OCI-LY3 (cell line): ENCODE results near the gene ZGRF1.

Experiments used
- H2AFZ ChIP-seq: fragments of 200-600, 300-600 bp; shearing (Covaris generic); 2 replicates; pipeline ENCODE4 v1.6.0; 2014; ENCODE audit warnings: antibody characterized with exemption, low read depth, low read length
- H3K27ac ChIP-seq: fragments of 200-600, 300-600 bp; sonication (generic); 2 replicates; pipeline ENCODE4 v1.5.1; 2014; ENCODE audit warnings: mild to moderate bottlenecking, low read length, moderate library complexity, mixed read lengths
- H3K27me3 ChIP-seq: fragments of 200-600, 300-600 bp; sonication (generic); 2 replicates; pipeline ENCODE4 v1.6.1; 2014; ENCODE audit warnings: low read depth, low read length, mixed read lengths
- H3K36me3 ChIP-seq: fragments of 200-600, 300-600 bp; sonication (generic); replicated peaks from 2 replicates; pipeline ENCODE3; 2014; ENCODE audit warnings: low read depth, low read length, mixed read lengths
- H3K4me1 ChIP-seq: fragments of 300-600, 200-600 bp; sonication (generic); 2 replicates; pipeline ENCODE4 v1.6.1; 2014; ENCODE audit warnings: low read length, mixed read lengths
- H3K4me2 ChIP-seq: fragments of 200-600, 300-600 bp; sonication (generic); 2 replicates; pipeline ENCODE4 v1.6.1; 2014; ENCODE audit warnings: low read length, mixed read lengths
- H3K4me3 ChIP-seq: fragments of 300-600, 200-600 bp; sonication (generic); 2 replicates; pipeline ENCODE4 v1.5.1; 2014; ENCODE audit warnings: antibody characterized with exemption, mild to moderate bottlenecking, low read length, moderate library complexity
- H3K79me2 ChIP-seq: fragments of 300-600, 200-600 bp; shearing (Covaris generic); 2 replicates; pipeline ENCODE4 v1.6.1; 2014; ENCODE audit warnings: mild to moderate bottlenecking, low read length, mixed read lengths
- H3K9ac ChIP-seq: fragments of 300-600, 200-600 bp; shearing (Covaris generic); 2 replicates; pipeline ENCODE4 v1.6.0; 2014; ENCODE audit warnings: mild to moderate bottlenecking, low read length, moderate library complexity
- H3K9me3 ChIP-seq: fragments of 200-600, 300-600 bp; shearing (Covaris generic); 2 replicates; pipeline ENCODE4 v1.6.1; 2014; ENCODE audit warnings: low read length, mixed read lengths; ENCODE audit not compliant: insufficient read depth
- H4K20me1 ChIP-seq: fragments of 200-600, 300-600 bp; sonication (generic); 2 replicates; pipeline ENCODE4 v1.6.1; 2016; ENCODE audit warnings: low read length, mixed read lengths; ENCODE audit not compliant: insufficient read depth
- EZH2phosphoT487 ChIP-seq: fragments of 200-600 bp; shearing (Covaris generic); IDR thresholded peaks from 2 replicates; pipeline ENCODE4 v1.6.1; 2018; ENCODE audit warnings: antibody characterized with exemption, mixed run types, low read depth
- TF ChIP-seq, protein P1 (sequence below): fragments of 200-600, 300-600 bp; sonication (generic); IDR thresholded peaks from 2 replicates; pipeline ENCODE4 v1.5.1; 2014; ENCODE audit warnings: antibody characterized with exemption, low read length, low read depth

ZGRF1 gene

DNA sequence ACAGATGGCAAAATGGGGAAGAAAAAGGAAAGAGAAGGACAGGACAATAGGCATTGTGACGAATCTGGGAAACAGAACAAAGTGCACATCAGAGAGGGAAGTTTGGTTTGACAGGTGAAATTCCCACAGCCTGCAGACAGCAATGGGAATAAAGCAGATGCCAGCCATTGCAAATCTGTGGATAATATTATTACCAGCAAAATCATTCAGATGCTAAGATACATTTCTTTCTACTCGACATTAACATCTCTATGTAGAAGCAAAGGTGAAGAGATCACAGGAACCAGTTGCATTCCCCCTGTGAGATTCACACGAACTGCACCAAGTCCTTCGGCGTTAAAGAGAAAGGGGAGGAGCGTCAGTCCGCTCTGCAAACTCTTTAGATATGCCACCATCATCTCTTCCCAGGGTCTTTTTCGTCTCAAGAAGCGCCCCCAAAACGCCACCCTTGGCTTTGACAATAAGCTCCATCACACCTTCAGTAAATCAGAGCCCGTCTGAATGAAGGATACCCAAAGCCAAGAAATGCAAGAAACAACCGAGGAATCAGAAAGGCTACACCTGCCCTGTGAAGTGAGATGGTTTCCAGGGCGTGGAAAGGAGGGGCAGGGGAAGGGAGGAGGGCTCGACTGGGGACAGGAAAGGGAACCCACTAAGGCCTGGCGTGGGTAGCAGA is 122.6 kb downstream of the ZGRF1 start:
- Histone ChIP-seq H3K27ac (no peak overlapping the region), H2AFZ (0 out of 2 replicates have a peak overlapping the region, but pooled peaks have one; percentile 34), H3K4me3 (peak overlapping the region; percentile 95), H3K36me3 (no peaks in the 10 kb centered on the region), H3K4me2 (peak overlapping the region; percentile 95), H3K9ac (no peak overlapping the region), H3K9me3 (no peaks in the 10 kb centered on the region), H3K79me2 (no peaks in the 10 kb centered on the region), H3K27me3 (peaks cover 50% of the 10 kb centered on the region), H4K20me1 (no peaks in the 10 kb centered on the region), H3K4me1 (peaks cover 21% of the 10 kb centered on the region)
- TF ChIP-seq EZH2phosphoT487: no peak
- TF ChIP-seq, protein P1, sequence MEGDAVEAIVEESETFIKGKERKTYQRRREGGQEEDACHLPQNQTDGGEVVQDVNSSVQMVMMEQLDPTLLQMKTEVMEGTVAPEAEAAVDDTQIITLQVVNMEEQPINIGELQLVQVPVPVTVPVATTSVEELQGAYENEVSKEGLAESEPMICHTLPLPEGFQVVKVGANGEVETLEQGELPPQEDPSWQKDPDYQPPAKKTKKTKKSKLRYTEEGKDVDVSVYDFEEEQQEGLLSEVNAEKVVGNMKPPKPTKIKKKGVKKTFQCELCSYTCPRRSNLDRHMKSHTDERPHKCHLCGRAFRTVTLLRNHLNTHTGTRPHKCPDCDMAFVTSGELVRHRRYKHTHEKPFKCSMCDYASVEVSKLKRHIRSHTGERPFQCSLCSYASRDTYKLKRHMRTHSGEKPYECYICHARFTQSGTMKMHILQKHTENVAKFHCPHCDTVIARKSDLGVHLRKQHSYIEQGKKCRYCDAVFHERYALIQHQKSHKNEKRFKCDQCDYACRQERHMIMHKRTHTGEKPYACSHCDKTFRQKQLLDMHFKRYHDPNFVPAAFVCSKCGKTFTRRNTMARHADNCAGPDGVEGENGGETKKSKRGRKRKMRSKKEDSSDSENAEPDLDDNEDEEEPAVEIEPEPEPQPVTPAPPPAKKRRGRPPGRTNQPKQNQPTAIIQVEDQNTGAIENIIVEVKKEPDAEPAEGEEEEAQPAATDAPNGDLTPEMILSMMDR: no peak

DNA sequence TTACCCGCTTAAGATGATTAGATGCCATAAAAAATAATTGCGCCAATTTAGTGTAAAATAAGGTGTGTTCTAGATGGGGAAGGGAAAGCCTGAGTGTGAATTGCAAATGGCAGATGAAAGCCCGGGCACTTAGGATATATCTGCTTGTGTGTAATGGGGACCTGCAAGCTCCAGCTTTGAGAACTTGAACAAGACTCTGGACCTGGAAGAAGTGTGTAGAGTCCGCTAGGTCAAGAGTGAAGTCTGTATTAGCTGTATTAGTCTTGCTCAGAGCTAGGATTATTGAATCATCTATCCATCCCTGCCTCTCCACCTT is 124.9 kb downstream of the ZGRF1 start:
- H3K9ac ChIP-seq: no peak overlapping the region
- H4K20me1 ChIP-seq: no peaks in the 10 kb centered on the region
- no peaks in the 10 kb centered on the region for H3K9me3 ChIP-seq
- TF ChIP-seq, protein P1: no peak
- no peak for TF ChIP-seq EZH2phosphoT487
- peaks cover 7% of the 10 kb centered on the region; the same call in 1 of the 2 replicates for H3K4me1 ChIP-seq
- no peaks in the 10 kb centered on the region for H3K79me2 ChIP-seq
- no peak overlapping the region for H3K4me3 ChIP-seq
- no peak overlapping the region for H3K4me2 ChIP-seq
- H3K27me3 ChIP-seq: peaks cover 35% of the 10 kb centered on the region
- no peak overlapping the region for H3K27ac ChIP-seq
- no peak overlapping the region for H2AFZ ChIP-seq
- no peaks in the 10 kb centered on the region for H3K36me3 ChIP-seq

GRCh38 chr4:112511093-112511802 is 125.5 kb downstream of the ZGRF1 start:
- H2AFZ ChIP-seq: no peak overlapping the region
- peaks cover 35% of the 10 kb centered on the region for H3K27me3 ChIP-seq
- no peak overlapping the region for H3K9ac ChIP-seq
- no peaks in the 10 kb centered on the region for H3K9me3 ChIP-seq
- TF ChIP-seq, protein P1: no peak
- TF ChIP-seq EZH2phosphoT487: no peak
- H3K27ac ChIP-seq: no peak overlapping the region
- H3K79me2 ChIP-seq: no peaks in the 10 kb centered on the region
- peaks cover 7% of the 10 kb centered on the region; the same call in 1 of the 2 replicates for H3K4me1 ChIP-seq
- no peak overlapping the region for H3K4me2 ChIP-seq
- no peaks in the 10 kb centered on the region for H4K20me1 ChIP-seq
- no peak overlapping the region for H3K4me3 ChIP-seq
- H3K36me3 ChIP-seq: no peaks in the 10 kb centered on the region

- H3K27me3 ChIP-seq: peaks cover 35% of the 10 kb centered on the region
- peaks cover 7% of the 10 kb centered on the region; the same call in 1 of the 2 replicates for H3K4me1 ChIP-seq
- TF ChIP-seq, protein P1: no peak
- no peak for TF ChIP-seq EZH2phosphoT487
- no peak overlapping the region for H3K4me3 ChIP-seq
- H4K20me1 ChIP-seq: no peaks in the 10 kb centered on the region
- H3K36me3 ChIP-seq: no peaks in the 10 kb centered on the region
- no peak overlapping the region for H3K27ac ChIP-seq
- H3K9ac ChIP-seq: no peak overlapping the region
- no peak overlapping the region for H3K4me2 ChIP-seq
- H2AFZ ChIP-seq: no peak overlapping the region
- H3K79me2 ChIP-seq: no peaks in the 10 kb centered on the region
- H3K9me3 ChIP-seq: no peaks in the 10 kb centered on the region
Measured at GRCh38 chr4:112510291-112511092, 126.2 kb downstream of the ZGRF1 start.
